ENCODE measurements around the gene TFEB. TPM values are rescaled to one million over a fixed set of nuclear protein-coding genes. Genes with fewer than 3 reads are reported as not detected.

Gene TFEB
- total RNA-seq, 1 donor, result 3.0 TPM

DNA sequence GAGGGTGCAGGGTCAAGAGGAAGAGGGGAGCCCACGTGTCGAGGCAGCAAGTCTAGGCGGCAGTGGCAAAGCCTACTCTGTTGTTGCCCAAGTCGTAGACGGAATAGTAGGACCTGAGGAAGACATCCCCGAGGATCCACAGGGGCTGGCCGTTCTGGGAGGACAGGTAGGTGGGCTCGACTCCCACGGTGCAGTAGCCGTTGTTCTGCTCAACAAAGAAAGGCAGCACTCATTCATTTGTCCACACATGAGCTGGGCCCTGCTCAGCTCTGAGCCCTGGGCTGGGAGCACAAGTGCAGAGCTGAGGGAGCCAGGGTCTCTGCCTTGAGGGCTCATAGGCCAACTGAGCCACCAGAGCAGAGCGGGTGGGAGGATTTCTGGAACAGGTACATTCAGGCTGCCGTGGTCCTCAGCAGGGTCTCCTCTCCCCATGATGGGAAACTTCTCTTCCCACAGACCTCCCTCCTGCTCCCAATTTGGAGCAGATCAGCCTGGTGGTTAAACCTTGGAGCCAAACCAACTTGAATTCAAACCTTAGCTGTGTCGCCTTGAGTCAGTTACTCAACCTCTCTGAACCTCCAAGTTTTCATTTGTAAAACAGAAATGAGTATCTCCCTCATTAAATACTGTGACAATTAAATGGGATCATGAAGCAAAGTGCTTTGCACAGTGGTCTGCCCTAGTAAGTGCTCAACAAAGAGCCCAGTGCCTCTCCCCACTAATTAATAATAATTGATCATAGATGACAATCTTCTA is 1.6 kb upstream of the TFEB start:
- TF ChIP-seq CTCF (IDR thresholded peaks at IDR 0.05; ENCODE audit: insufficient read depth, low read depth, low read length), result no peak
- DNase-seq (ENCODE audit: low read depth), result no peak
- H3K4me3 ChIP-seq (ENCODE audit: low read depth, low read length), result no peak overlapping the region

- TF ChIP-seq CTCF (IDR thresholded peaks at IDR 0.05; ENCODE audit: insufficient read depth, low read depth, low read length), result no peak
- H3K4me3 ChIP-seq (ENCODE audit: low read depth, low read length), result peak overlapping the region; percentile 76
- no peak for DNase-seq (ENCODE audit: low read depth)
Observed at GRCh38 chr6:41736186-41736733, 852 bp upstream of the TFEB start.

- no peak for TF ChIP-seq CTCF (IDR thresholded peaks at IDR 0.05; ENCODE audit: insufficient read depth, low read depth, low read length)
- peak overlapping the region; percentile 76 for H3K4me3 ChIP-seq (ENCODE audit: low read depth, low read length)
- peak; percentile 82 for DNase-seq (ENCODE audit: low read depth)
Observed at GRCh38 chr6:41734666-41735426, 562 bp downstream of the TFEB start.

DNA sequence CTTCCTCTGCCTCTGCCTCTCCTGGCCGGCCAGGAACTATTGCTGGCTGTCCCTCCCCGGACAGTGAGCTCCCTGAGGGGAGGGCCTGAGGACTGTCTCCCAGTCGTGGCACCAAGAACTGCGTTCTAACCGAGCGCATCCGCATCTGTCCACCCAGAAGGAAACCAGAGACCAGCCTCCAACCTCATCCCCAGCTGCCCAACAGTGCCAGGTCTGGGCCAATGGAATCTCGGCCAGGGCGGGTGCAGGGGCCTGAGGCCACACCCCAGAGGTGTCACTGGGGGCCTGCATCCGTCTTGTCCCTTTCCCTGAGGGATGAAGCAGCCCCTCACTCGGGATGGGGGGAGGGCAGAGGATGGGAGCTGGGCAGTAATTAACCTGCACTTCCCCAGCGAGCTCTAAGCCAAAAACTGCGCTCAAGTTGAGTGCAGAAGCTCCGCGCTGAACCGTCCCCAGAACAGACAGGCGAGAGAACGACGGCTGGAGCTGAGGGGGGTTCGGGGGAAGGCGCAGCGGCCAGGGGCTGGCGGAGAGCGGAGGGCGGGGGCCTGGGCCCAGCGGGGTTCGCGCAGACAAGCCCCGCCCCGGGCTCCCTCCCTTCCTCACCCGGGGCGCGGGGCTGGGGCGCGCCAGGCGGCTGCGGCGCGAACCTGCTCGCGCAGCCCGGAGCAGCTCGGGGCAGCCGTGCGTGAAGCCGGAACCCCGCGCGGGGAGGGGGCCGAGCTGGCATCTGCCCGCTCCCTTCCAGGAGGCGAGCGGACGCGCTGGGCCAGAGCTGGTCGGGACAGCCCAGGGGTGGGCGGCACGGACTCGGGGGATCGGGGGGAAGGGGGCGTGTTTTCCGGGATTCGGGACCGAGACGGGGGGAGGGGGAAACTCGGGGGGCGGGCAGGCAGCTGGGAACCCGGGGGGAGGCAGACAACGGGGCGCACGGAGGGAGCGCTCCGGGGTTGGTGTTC is 1.4 kb downstream of the TFEB start:
- peak; percentile 82 for DNase-seq (ENCODE audit: low read depth)
- peak overlapping the region; percentile 76 for H3K4me3 ChIP-seq (ENCODE audit: low read depth, low read length)
- TF ChIP-seq CTCF (IDR thresholded peaks at IDR 0.05; ENCODE audit: insufficient read depth, low read depth, low read length), result no peak

DNA sequence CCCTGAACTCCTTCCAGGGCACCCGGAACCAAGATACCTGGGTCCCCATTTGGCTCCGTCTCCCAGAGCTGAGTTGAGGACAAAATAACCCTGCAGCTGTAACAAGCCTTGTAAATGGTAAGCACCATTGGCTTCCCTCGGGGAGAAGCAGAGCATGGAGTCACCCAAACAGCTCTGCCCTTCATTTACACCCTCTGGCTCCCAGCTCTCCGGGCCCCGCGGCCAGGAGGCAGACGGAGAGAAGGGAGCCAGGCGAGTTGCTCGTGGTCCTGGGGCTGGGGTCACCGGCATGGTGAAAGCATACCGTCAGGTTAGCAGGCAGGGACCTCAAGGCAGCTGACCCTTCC is 2.1 kb downstream of the TFEB start:
- DNase-seq (ENCODE audit: low read depth), result no peak
- H3K4me3 ChIP-seq (ENCODE audit: low read depth, low read length), result peak overlapping the region; percentile 76
- no peak for TF ChIP-seq CTCF (IDR thresholded peaks at IDR 0.05; ENCODE audit: insufficient read depth, low read depth, low read length)

All from fibroblast of villous mesenchyme (primary cell).